GM18868 (cell line): ENCODE data around the gene DENND10.
"Not testable (repeated sequence)": the region's sequence is repeated elsewhere in the genome, so short reads cannot be mapped to it uniquely, and the experiment has no call there.

Experiments
- ATAC-seq: cut with Tn5 transposase; IDR thresholded peaks from one replicate; pipeline ENCODE4 v1.9.1; 2021; ENCODE audit warnings: mild to moderate bottlenecking, moderate library complexity; ENCODE audit not compliant: unreplicated experiment

The DENND10 gene

DNA sequence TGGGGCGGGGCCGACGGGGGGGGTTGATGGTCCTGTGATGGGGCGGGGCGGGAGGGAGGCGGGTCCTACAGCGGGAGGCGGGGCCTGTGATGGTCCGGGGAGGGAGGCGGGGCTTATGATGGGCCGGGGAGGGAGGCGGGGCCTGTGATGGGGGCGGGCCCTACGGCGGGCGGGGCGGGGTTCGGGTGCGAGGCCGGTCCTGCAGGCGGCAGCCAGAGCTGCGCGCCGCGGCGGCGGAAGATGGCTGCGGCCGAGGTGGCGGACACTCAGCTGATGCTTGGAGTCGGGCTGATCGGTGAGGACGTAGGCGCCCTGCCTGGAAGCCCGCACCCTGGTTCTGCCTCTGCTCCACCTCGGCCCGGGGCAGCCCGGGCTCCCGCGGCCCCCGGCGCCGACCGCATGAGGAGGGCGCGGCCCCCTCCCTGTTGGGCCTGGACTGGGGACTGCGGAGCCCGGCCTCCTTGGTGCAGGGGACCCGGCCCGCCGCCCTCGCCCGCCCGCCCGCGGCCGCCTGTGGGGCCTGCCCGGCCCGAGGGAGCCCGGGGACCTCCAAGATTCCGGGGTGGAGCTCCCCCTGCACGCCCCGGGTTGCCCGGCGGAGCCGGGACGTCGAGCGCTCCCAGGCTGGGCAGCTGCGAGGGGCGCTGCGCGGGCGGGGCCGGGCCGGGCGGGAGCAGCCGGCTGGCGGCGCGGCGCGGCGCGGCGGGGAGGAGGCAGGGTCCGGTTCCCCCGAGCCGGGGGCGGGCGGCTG, at the start of gene DENND10:
DENND10 (plus strand) TSS at position 211 of the 751 bp plus-strand sequence; CDS start at position 241, 30 bp downstream.
- ATAC-seq = peak; percentile 87

- ATAC-seq = no peak
Measured at GRCh38 chr10:119055472-119055871, 48.4 kb upstream of the DENND10 start.

DNA sequence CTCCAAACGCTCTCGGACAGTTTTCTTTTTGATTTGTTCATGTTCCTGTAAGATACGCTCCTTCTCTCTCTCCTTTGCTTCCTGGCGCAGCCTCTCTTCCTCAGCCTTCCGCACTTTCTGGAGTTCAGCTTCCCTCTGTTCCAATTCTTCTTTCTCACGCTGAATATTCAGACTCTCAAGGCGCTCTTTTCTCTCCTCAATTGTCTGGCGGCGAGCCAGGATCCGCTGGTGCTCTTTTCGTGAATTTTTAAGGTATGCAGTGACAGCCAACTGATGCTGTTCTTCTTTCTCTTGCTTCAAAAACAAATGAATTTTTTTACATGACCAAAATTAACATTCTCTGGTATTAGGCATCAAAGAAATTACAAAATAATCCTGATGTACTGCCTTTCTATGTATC, 45.9 kb upstream of the DENND10 start:
- ATAC-seq = no peak

- no peak for ATAC-seq
Measured at GRCh38 chr10:119059557-119059956, 44.4 kb upstream of the DENND10 start.

DNA sequence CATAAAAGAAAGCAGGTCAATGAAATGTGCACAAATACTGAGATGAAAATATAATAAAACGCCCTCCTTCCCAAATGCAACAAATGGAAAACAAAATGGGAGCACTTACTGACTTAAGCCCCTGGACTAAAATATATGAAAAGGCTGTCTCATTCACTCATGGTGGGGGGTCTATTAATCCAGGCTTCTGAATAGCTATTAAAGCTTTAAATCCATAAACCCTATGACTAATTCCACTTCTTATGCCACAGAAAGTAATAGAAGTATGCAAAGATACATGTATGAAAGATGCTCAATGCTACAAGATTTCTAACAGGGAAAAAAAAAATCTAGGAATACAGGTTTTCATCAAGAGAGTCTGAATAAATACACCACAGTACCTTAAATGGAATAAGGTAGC, 43.8 kb upstream of the DENND10 start:
- no peak for ATAC-seq

- ATAC-seq = no peak
Measured at GRCh38 chr10:119061352-119061751, 42.6 kb upstream of the DENND10 start.

DNA sequence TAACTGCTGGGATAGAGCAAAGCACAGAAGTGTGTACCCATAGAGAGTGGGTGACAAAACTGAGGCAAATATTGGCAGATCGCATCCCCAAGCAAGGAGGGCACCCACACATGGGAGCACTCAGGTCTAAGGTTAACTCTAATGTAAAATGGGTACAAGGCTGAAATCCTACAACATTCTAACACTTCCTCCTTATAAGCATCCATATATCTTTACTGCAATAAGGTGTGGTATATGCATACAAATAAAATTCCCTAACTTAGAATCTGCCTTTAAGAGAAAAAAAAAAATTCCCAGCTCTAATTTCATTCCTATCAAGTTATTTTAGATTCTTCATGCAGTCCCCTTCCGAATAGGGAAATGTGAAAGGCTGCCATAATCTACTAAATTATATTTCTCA, 42.0 kb upstream of the DENND10 start:
- ATAC-seq = no peak

GRCh38 chr10:119070395-119071165, 33.3 kb upstream of the DENND10 start:
- no peak for ATAC-seq

DNA sequence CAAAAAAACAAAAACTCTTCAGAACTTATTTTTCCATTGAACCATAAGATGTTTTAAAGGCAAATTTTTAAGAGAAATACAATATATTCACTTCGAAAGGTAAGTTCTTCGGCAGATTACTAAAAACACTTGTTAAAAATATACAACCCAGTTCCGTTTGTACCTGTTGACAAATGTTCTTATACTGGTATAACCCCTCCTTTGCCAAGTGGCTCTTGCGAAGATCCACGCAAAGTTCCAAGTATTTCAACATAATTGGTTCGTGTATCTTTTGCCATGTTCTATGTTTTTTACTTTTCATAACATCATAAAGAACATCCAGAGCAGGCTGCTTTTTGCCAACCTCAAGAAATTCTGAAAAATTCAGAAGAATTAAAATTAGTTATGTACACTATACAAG, 30.3 kb upstream of the DENND10 start:
- ATAC-seq = no peak

DNA sequence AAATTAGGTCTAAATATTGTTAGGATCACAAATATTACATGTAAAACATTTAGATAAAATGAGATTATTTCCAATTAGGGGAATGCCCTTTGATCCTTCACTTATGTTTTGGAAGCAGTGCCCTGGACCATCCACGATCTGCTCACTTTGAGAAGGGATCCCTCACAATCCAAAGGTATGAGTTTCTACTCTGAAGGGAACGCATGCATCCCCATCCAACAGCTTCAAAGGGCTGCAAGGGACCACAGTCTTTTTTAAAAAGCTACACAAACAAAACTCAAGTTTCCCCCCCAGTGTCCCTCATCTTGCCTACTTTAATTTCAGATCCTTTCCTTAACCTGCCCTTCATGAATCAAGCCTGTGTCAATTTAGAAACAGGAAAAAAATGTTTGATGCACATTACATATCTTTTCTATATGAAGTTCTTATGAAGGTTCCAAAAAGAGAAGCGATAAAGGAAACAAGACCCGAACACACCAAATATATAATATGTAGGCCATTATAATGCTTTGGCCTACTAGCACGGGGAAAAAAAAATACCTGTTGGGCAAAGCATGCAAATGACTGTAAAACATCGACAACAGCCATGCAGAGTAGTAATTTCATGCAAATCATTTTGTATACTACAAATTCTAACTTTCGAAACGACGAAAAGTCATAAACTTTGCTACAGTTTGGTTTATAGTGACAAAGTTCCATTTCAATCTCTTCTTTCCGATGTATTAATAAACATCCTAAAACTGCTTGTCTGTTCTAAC, 25.3 kb upstream of the DENND10 start:
- no peak for ATAC-seq

DNA sequence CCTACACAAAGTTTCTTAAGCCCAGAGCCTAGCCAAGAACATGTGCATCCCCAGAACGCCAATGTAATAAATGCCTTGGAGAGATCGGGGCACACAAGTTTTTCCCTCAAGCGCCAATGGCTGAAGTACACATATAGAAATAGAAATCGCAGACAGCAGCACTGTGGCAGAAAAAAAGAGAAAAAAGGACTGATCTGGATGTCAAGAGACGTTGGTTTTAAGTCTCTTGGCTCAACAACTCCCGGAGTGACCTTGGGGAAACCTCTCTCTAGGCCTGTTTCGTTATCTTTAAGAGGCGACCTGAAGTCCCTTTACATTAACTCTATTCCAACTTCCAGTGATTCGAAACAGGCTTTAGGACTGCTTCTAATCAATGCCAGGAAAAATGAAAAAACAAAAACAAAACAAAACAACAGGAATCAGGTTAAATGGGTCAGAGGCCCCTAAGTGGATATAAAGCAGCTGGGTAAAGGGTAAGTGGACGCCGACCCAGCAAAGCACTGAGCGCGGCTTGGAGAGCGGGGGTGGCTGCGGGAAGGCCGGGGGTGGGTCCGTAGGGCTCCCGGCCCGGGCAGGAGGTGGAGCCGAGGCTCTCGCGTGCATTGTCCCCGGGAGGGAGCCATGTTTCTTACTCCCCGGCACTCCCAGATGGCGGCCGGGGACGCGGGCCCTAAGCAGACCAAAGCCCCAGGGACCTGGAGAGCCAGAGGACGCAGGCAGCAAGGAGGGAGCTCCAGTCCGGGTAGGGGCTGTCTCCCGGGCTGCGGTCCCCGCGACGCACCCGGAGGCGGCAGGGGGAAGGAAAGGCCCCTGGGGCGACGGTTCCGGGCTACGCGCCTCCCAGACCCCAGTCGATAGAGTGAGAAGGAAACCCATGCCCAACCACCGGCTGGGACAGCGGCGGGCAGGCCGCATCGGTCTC, 24.1 kb upstream of the DENND10 start:
- peak; percentile 68 for ATAC-seq

DNA sequence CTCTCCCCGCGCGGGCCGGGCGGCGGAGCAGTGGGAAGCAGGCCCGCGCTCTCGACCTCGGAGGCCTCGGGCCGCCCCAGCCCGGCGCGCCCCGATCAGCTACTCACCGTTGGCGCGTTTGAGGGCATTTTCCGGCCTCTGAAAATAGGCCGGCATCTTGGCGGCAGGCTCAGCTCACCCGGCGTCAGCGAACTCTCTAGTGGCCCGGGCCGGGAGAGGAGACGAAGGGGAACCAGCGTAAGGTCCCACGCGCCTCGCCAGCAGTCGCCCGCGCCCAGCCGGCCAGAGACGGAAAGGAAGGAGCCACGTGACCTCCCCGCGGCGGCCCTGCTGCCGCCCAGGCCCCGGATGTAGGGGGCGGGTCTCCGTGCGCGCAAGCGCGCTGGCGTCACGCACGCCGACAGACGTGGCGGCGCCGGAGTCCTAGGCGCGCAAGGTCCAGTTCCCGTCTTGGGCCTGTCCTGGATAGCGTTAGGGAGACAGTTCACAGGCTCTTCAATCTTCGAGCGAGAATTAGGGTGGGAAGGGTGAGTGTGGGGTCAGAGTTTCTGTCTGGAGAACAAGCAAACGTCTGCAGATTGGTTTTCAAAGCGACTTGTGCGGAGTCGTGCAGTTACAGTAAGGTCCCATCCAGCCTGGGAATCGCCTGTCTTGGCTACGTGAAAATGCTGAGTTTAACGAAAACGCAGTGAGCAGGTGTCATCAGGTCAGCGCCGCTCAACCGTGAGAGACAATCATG, 23.2 kb upstream of the DENND10 start, which contains the start of gene EIF3A:
EIF3A (minus strand) TSS at position 297 of the 739 bp plus-strand sequence; CDS start at position 156, 141 bp downstream.
- ATAC-seq = peak; percentile 82

DNA sequence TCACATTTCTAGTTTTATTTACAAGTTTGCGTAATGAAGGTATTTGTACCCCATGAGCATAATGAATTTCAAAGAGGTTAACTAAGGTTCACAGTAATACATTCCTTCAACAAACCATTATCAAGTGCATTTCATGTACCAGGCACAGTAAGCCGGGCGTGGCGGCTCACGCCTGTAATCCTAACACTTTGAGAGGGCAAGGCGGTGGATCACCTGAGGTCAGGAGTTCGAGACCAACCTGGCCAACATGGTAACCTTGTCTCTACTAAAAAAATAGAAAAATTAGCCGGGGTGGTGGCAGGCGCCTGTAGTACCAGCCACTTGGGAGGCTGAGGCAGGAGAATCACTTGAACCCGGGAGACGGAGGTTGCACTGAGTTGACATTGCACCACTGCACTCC, 19.0 kb upstream of the DENND10 start:
- ATAC-seq = no peak

- ATAC-seq = no peak
Measured at GRCh38 chr10:119087271-119087882, 16.5 kb upstream of the DENND10 start.

DNA sequence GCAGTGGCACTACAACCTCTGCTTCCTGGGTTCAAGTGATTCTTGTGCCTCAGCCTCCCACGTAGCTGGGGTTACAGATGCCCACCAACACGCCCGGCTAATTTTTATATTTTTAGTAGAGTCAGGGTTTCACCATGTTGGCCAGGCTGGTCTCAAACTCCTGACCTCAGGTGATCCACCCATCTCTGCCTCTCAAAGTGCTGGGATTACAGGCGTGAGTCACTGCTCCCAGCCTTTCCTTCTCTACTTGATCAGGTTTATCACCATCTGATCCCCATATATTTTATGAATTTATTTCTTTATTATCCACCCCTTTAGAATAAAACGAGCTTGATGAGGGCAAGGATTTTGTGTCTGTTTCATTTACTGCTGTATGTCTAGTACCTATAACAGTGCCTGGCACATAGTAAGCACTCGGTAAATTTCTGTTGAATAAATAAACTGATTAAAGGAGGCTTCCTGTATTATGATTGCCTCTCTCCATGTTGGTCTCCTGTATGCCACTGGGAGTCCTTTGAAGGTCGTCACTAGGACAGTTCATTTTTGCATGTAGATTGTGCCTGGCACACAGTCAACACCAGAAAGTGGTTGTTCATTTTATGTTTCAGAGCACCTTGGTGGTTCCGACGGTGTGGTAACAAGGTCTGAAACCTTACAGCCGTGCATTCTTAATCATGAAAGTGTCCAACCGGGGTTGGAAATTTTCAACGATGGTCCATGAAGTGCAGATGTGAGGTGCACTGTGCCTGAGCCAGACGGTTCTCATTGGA, 13.7 kb upstream of the DENND10 start:
- no peak for ATAC-seq

DNA sequence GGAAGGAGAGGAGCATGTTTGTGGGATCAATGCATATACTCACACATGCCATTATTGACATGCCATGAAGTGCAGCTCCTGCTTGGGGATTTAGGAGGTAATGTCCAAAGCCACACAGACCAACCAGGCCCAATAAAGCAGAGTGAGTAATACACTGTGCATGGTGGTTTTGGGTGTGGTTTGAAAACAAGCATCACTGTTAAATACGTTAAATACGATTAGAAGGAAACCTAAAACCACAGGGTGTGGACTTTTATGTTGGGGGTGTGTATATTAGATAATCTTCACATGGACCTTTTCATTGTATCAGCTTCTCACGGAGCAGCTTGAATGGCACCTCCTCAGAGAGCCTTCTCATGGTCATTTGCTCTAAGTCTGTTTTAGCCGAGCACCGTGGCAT, 12.9 kb upstream of the DENND10 start:
- ATAC-seq = peak; percentile 45

- ATAC-seq = no peak
Measured at GRCh38 chr10:119095640-119096039, 8.3 kb upstream of the DENND10 start.

DNA sequence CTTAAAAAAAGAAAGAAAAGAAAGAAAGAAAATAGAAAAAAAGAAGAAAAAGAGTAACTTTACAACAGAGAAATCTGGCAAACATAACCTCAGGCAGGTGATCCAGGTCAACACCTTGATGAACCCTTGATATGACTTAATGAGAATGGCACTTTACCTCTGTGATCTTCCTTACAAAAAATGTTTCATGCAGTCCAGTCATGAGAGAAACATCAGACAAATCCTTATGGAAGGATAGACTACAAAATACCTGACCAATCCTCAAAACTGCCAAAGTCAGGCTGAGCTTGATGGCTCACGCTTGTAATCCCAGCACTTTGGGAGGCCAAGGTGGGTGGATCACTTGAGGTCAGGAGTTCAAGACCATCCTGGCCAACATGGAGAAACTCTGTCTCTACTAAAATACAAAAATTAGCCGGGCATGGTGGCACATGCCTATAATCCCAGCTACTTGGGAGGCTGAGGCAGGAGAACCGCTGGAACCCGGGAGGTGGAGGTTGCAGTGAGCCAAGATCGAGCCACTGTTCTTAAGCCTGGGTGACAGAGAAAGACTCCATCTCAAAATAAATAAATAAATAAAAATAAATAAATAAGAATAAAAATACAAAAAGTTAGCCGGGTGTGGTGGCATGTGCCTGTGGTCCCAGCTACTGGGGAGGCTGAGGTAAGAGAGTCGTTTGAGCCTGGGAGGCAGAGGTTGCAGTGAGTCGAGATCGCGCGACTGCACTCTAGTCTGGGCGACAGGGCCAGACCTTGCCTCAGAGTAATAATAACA, 7.1 kb upstream of the DENND10 start:
- ATAC-seq = not testable (repeated sequence)
